ENCODE results near the gene TRIM14.
"Not testable (repeated sequence)": the region's sequence is repeated elsewhere in the genome, so short reads cannot be mapped to it uniquely, and the experiment has no call there.

GRCh38 chr9:98019869-98020268, 99.2 kb downstream of the TRIM14 start:
- not testable (repeated sequence) for TF ChIP-seq POLR2A (IDR thresholded peaks at IDR 0.05; ENCODE audit: extremely low read depth, insufficient read length); CTCF (IDR thresholded peaks at IDR 0.05; ENCODE audit: low read depth, low read length); MAX (IDR thresholded peaks at IDR 0.05; ENCODE audit: low read depth, low read length); MYC (IDR thresholded peaks at IDR 0.05; ENCODE audit: low read depth, low read length)
